ENCODE measurements around the gene CSTPP1. TPM values are rescaled to one million over a fixed set of nuclear protein-coding genes. Genes with fewer than 3 reads are reported as not detected.

Gene CSTPP1
- polyA plus RNA-seq, 1 donor (not counting 4 experiments of a cell fraction or from before 2014, with no cell fraction given) = 20.0 TPM

GRCh38 chr11:46972343-46972742 is 35.8 kb downstream of the CSTPP1 start:
- Histone ChIP-seq H2AFZ (ENCODE audit: control insufficient read depth, low read length) (no peak overlapping the region), H3K4me3 (ENCODE audit: control insufficient read depth in 2 of 3, extremely low read depth in 1 of 3, insufficient read depth in 2 of 3, low read depth in 1 of 3, low read length in 3 of 3) (no peak overlapping the region), H3K27me3 (ENCODE audit: control insufficient read depth, extremely low read depth, insufficient read depth, low read length) (no peaks in the 10 kb centered on the region), H3K9ac (ENCODE audit: control insufficient read depth, extremely low read depth, insufficient read depth, low read length) (no peak overlapping the region), H4K20me1 (ENCODE audit: control insufficient read depth, extremely low read depth, insufficient read depth, low read length) (no peaks in the 10 kb centered on the region), H3K79me2 (ENCODE audit: control insufficient read depth, insufficient read depth, low read length) (no peaks in the 10 kb centered on the region), H3K4me2 (ENCODE audit: control insufficient read depth, extremely low read depth, insufficient read depth, low read depth, low read length) (no peak overlapping the region), H3K9me1 (ENCODE audit: control insufficient read depth, extremely low read depth, insufficient read depth, low read length) (no peaks in the 10 kb centered on the region), H3K9me3 (ENCODE audit: control insufficient read depth, low read depth, low read length) (no peaks in the 10 kb centered on the region), H3K27ac (ENCODE audit: control insufficient read depth, insufficient read depth, low read length) (no peak overlapping the region), H3K4me1 (ENCODE audit: control insufficient read depth, extremely low read depth, insufficient read depth, low read length) (peaks cover under 1% of the 10 kb centered on the region), H3K36me3 (ENCODE audit: control insufficient read depth in 2 of 2, extremely low read depth in 1 of 2, insufficient read depth in 2 of 2, low read length in 2 of 2) (no peaks in the 10 kb centered on the region)
- dilution Hi-C loops (cut with MboI; ENCODE audit: extremely low pct_ligation_motif_present, low sequenced_read_pairs) = no loop called here
- TF ChIP-seq CTCF (optimal IDR thresholded peaks at IDR 0.05 in 1 of 3, IDR thresholded peaks at IDR 0.05 in 1 of 3, conservative IDR thresholded peaks at IDR 0.05 in 1 of 3; ENCODE audit: extremely low read depth in 1 of 3, insufficient read depth in 2 of 3, low read length in 3 of 3) = no peak
- TF ChIP-seq EZH2 (IDR thresholded peaks at IDR 0.05; ENCODE audit: low read length) = no peak
- FAIRE-seq = no peak
- DNase-seq (ENCODE audit: low read depth, low spot score) = no peak

- dilution Hi-C loops (cut with MboI; ENCODE audit: extremely low pct_ligation_motif_present, low sequenced_read_pairs) = no loop called here
- Histone ChIP-seq H3K9ac (ENCODE audit: control insufficient read depth, extremely low read depth, insufficient read depth, low read length) (no peak overlapping the region), H3K4me3 (ENCODE audit: control insufficient read depth in 2 of 3, extremely low read depth in 1 of 3, insufficient read depth in 2 of 3, low read depth in 1 of 3, low read length in 3 of 3) (no peak overlapping the region), H3K27me3 (ENCODE audit: control insufficient read depth, extremely low read depth, insufficient read depth, low read length) (no peaks in the 10 kb centered on the region), H3K27ac (ENCODE audit: control insufficient read depth, insufficient read depth, low read length) (no peak overlapping the region), H3K4me1 (ENCODE audit: control insufficient read depth, extremely low read depth, insufficient read depth, low read length) (peaks cover 5% of the 10 kb centered on the region), H3K4me2 (ENCODE audit: control insufficient read depth, extremely low read depth, insufficient read depth, low read depth, low read length) (no peak overlapping the region), H3K79me2 (ENCODE audit: control insufficient read depth, insufficient read depth, low read length) (no peaks in the 10 kb centered on the region), H4K20me1 (ENCODE audit: control insufficient read depth, extremely low read depth, insufficient read depth, low read length) (no peaks in the 10 kb centered on the region), H3K9me3 (ENCODE audit: control insufficient read depth, low read depth, low read length) (no peaks in the 10 kb centered on the region), H2AFZ (ENCODE audit: control insufficient read depth, low read length) (no peak overlapping the region), H3K36me3 (ENCODE audit: control insufficient read depth in 2 of 2, extremely low read depth in 1 of 2, insufficient read depth in 2 of 2, low read length in 2 of 2) (no peaks in the 10 kb centered on the region), H3K9me1 (ENCODE audit: control insufficient read depth, extremely low read depth, insufficient read depth, low read length) (no peaks in the 10 kb centered on the region)
- DNase-seq (ENCODE audit: low read depth, low spot score) = no peak
- FAIRE-seq = no peak
- TF ChIP-seq CTCF (optimal IDR thresholded peaks at IDR 0.05 in 1 of 3, IDR thresholded peaks at IDR 0.05 in 1 of 3, conservative IDR thresholded peaks at IDR 0.05 in 1 of 3; ENCODE audit: extremely low read depth in 1 of 3, insufficient read depth in 2 of 3, low read length in 3 of 3) (no peak), EZH2 (IDR thresholded peaks at IDR 0.05; ENCODE audit: low read length) (no peak)
Observed at GRCh38 chr11:46972821-46973220, 36.3 kb downstream of the CSTPP1 start.
